HG02885 (cell line): Measurements from ENCODE around the gene LRRC37A3.
"Not testable (repeated sequence)": the region's sequence is repeated elsewhere in the genome, so short reads cannot be mapped to it uniquely, and the experiment has no call there.

ENCODE experiments used
- ATAC-seq: cut with Tn5 transposase; IDR thresholded peaks from one replicate; pipeline ENCODE4 v1.9.1; 2021; ENCODE audit warnings: mild to moderate bottlenecking; ENCODE audit not compliant: unreplicated experiment, poor library complexity

Gene LRRC37A3

GRCh38 chr17:64919289-64920025 is at the start of gene LRRC37A3:
TSS of gene LRRC37A3 (minus strand) at chr17:64919478. CDS start at chr17:64897257, 22,221 bp downstream.
- peak; percentile 95 for ATAC-seq

- peak; percentile 86 for ATAC-seq
Measured at GRCh38 chr17:64965873-64966287, 46.6 kb upstream of the LRRC37A3 start.

- ATAC-seq: not testable (repeated sequence)
Measured at GRCh38 chr17:64965256-64965872, 46.1 kb upstream of the LRRC37A3 start.

- ATAC-seq: no peak
Measured at GRCh38 chr17:64964796-64965195, 45.5 kb upstream of the LRRC37A3 start.

- not testable (repeated sequence) for ATAC-seq
Measured at GRCh38 chr17:64963814-64964213, 44.5 kb upstream of the LRRC37A3 start.

GRCh38 chr17:64961563-64962378 is 42.5 kb upstream of the LRRC37A3 start:
- peak; percentile 43 for ATAC-seq

- ATAC-seq: no peak
Measured at GRCh38 chr17:64951877-64952276, 32.6 kb upstream of the LRRC37A3 start.

GRCh38 chr17:64950871-64951270 is 31.6 kb upstream of the LRRC37A3 start:
- no peak for ATAC-seq

- no peak for ATAC-seq
Measured at GRCh38 chr17:64947152-64947551, 27.9 kb upstream of the LRRC37A3 start.

- ATAC-seq: no peak
Measured at GRCh38 chr17:64941761-64942160, 22.5 kb upstream of the LRRC37A3 start.

- no peak for ATAC-seq
Measured at GRCh38 chr17:64941045-64941444, 21.8 kb upstream of the LRRC37A3 start.

- no peak for ATAC-seq
Measured at GRCh38 chr17:64940055-64940454, 20.8 kb upstream of the LRRC37A3 start.

GRCh38 chr17:64938925-64939474 is 19.7 kb upstream of the LRRC37A3 start:
- no peak for ATAC-seq

- no peak for ATAC-seq
Measured at GRCh38 chr17:64938290-64938689, 19.0 kb upstream of the LRRC37A3 start.

- ATAC-seq: no peak
Measured at GRCh38 chr17:64936117-64936516, 16.8 kb upstream of the LRRC37A3 start.

GRCh38 chr17:64934284-64934778 is 15.1 kb upstream of the LRRC37A3 start:
- ATAC-seq: not testable (repeated sequence)

GRCh38 chr17:64932850-64933249 is 13.6 kb upstream of the LRRC37A3 start:
- not testable (repeated sequence) for ATAC-seq

GRCh38 chr17:64930374-64930773 is 11.1 kb upstream of the LRRC37A3 start:
- ATAC-seq: not testable (repeated sequence)

GRCh38 chr17:64929419-64930209 is 10.3 kb upstream of the LRRC37A3 start:
- ATAC-seq: not testable (repeated sequence)

GRCh38 chr17:64928701-64929100 is 9.4 kb upstream of the LRRC37A3 start:
- ATAC-seq: not testable (repeated sequence)
